ENCODE data around the gene POLR2B.

GRCh38 chr4:57051095-57051494 is 72.4 kb downstream of the POLR2B start:
- TF ChIP-seq CTCF (IDR thresholded peaks at IDR 0.05) (no peak), EZH2 (IDR thresholded peaks at IDR 0.05) (no peak)

All from neural progenitor cell (in vitro differentiated cells).